HepG2 (cell line): Measurements from ENCODE around the gene LDLR. TPM values are rescaled to one million over a fixed set of nuclear protein-coding genes. Genes with fewer than 3 reads are reported as not detected.

ENCODE experiments used
- ARNT ChIP-seq: fragments of 450-650 bp; IDR thresholded peaks from 2 replicates; pipeline ENCODE4 v1.6.1; 2017
- CAMTA2 ChIP-seq: sonication (generic); formaldehyde crosslinking; IDR thresholded peaks from 2 replicates; pipeline ENCODE4 v1.4.0; 2020; ENCODE audit warnings: mild to moderate bottlenecking, missing genetic modification reagents, borderline replicate concordance
- CBX1 ChIP-seq: IDR thresholded peaks from one replicate; pipeline ENCODE4 v1.6.1; 2016; ENCODE audit warnings: antibody characterized with exemption, low read depth
- CENPT ChIP-seq: sonication (generic); formaldehyde crosslinking; IDR thresholded peaks from 2 replicates; pipeline ENCODE4 v1.8.0; 2022; ENCODE audit warnings: low read depth, mild to moderate bottlenecking, moderate library complexity, missing genetic modification reagents
- FOXA1 ChIP-seq, 2 experiments: fragments of 450-650 bp in 1 of 2; sonication (generic) in 1 of 2; formaldehyde crosslinking in 1 of 2; IDR thresholded peaks; 2 replicates each; pipeline versions ENCODE4 v1.4.0 to v1.6.1; 2016 to 2020; ENCODE audit warnings: missing genetic modification reagents in 1 of 2
- GATAD1 ChIP-seq: IDR thresholded peaks from 2 replicates; pipeline ENCODE4 v1.6.1; 2016; ENCODE audit warnings: missing genetic modification reagents, missing compliant biosample characterization
- IKZF1 ChIP-seq: fragments of 450-650 bp; IDR thresholded peaks from 2 replicates; pipeline ENCODE4 v1.7.1; 2016
- KLF16 ChIP-seq, 2 experiments: sonication (generic) in 1 of 2; formaldehyde crosslinking in 1 of 2; IDR thresholded peaks; 2 replicates each; pipeline versions ENCODE4 v1.6.1 to v1.8.0; 2016 to 2023; ENCODE audit warnings: missing genetic modification reagents in 2 of 2, missing compliant biosample characterization in 1 of 2
- NR2C2 ChIP-seq: sonication (generic); formaldehyde crosslinking; IDR thresholded peaks from 2 replicates; pipeline ENCODE4 v1.4.0; 2020; ENCODE audit warnings: missing genetic modification reagents, mild to moderate bottlenecking, moderate library complexity, borderline replicate concordance
- SALL1 ChIP-seq: sonication (generic); formaldehyde crosslinking; IDR thresholded peaks from 2 replicates; pipeline ENCODE4 v1.8.0; 2022; ENCODE audit warnings: mild to moderate bottlenecking, missing genetic modification reagents
- SIN3A ChIP-seq: IDR thresholded peaks from 2 replicates; pipeline ENCODE4 v1.6.1; 2011; ENCODE audit warnings: low read depth, mild to moderate bottlenecking, control low read depth, low read length, borderline replicate concordance
- YEATS4 ChIP-seq: sonication (generic); formaldehyde crosslinking; IDR thresholded peaks from 2 replicates; pipeline ENCODE4 v1.4.0; 2020; ENCODE audit warnings: missing genetic modification reagents, borderline replicate concordance
- ZBTB49 ChIP-seq: sonication (generic); formaldehyde crosslinking; IDR thresholded peaks from 2 replicates; pipeline ENCODE4 v1.4.0; 2020; ENCODE audit warnings: missing genetic modification reagents, borderline replicate concordance
- ZIK1 ChIP-seq: sonication (generic); formaldehyde crosslinking; IDR thresholded peaks from 2 replicates; pipeline ENCODE4 v1.5.0; 2020; ENCODE audit warnings: mild to moderate bottlenecking, low read depth, missing genetic modification reagents, borderline replicate concordance
- ZNF12 ChIP-seq: sonication (generic); formaldehyde crosslinking; IDR thresholded peaks from 2 replicates; pipeline ENCODE4 v1.5.0; 2020; ENCODE audit warnings: missing genetic modification reagents
- ZNF362 ChIP-seq: sonication (generic); formaldehyde crosslinking; IDR thresholded peaks from 2 replicates; pipeline ENCODE4 v1.4.0; 2020; ENCODE audit warnings: missing genetic modification reagents, mild to moderate bottlenecking, borderline replicate concordance
- ZNF441 ChIP-seq: sonication (generic); formaldehyde crosslinking; IDR thresholded peaks from 2 replicates; pipeline ENCODE4 v1.7.0; 2021; ENCODE audit warnings: missing genetic modification reagents, borderline replicate concordance
- ZNF530 ChIP-seq: sonication (generic); formaldehyde crosslinking; IDR thresholded peaks from 2 replicates; pipeline ENCODE4 v1.5.0; 2020; ENCODE audit warnings: low read depth, mild to moderate bottlenecking, missing genetic modification reagents
- ZNF646 ChIP-seq: sonication (generic); formaldehyde crosslinking; IDR thresholded peaks from 2 replicates; pipeline ENCODE4 v1.9.0; 2021; ENCODE audit warnings: mild to moderate bottlenecking, missing genetic modification reagents
- ZNF839 ChIP-seq: sonication (generic); formaldehyde crosslinking; IDR thresholded peaks from 2 replicates; pipeline ENCODE4 v1.4.0; 2020; ENCODE audit warnings: missing genetic modification reagents, mild to moderate bottlenecking, borderline replicate concordance
- polyA plus RNA-seq, 8 experiments: library from polyadenylated mRNA; depleted of rRNA in 3 of 8; stranded (reverse) in 7 of 8; unstranded in 1 of 8; fragments of >200 nt; fragmentation: Illumina TruSeq in 4 of 8; extraction: Trizol in 4 of 8; gene quantifications; 2 replicates each; pipeline versions ENCODE4 v1.2.1 to v1.2.3, GENCODE V29; 2011 to 2016; ENCODE audit warnings: low read depth in 4 of 8, missing spikeins in 1 of 8, mixed read lengths in 1 of 8; ENCODE audit not compliant: insufficient read depth in 1 of 8
- total RNA-seq, 5 experiments: library from RNA; depleted of rRNA; stranded (reverse); fragments of >200 nt; fragmentation: Illumina TruSeq; extraction: Trizol; gene quantifications; 2 replicates each; pipeline ENCODE4 v1.2.3, GENCODE V29; 2016; ENCODE audit warnings: low read depth in 1 of 5

LDLR gene
- total and polyA plus RNA-seq, 2 of the 13 experiments (the other 11 are each of a cell fraction or from before 2014, with no cell fraction given) = 51.6 to 92.5 TPM

GRCh38 chr19:11142528-11143171 is 53.4 kb downstream of the LDLR start (continued):
- TF ChIP-seq ZBTB49 (CRISPR knock-in tag) = no peak
- no peak for TF ChIP-seq ZNF12 (CRISPR knock-in tag)
- TF ChIP-seq KLF16 (CRISPR knock-in tag; IDR thresholded peaks at IDR 0.05) = no peak
- TF ChIP-seq SIN3A = no peak
- TF ChIP-seq SALL1 (CRISPR knock-in tag) = peak; percentile 66
- no peak; the same call in 1 of the 2 replicates for TF ChIP-seq ZNF362 (CRISPR knock-in tag)
- TF ChIP-seq GATAD1 (CRISPR knock-in tag) = no peak
- peak; percentile 22; the same call in 1 of the 2 replicates for TF ChIP-seq ZNF441 (CRISPR knock-in tag)
- no peak for TF ChIP-seq CBX1
- no peak for TF ChIP-seq NR2C2 (CRISPR knock-in tag)
- no peak for TF ChIP-seq ZNF530 (CRISPR knock-in tag)
- no peak; the same call in 1 of the 2 replicates for TF ChIP-seq ZNF839
- TF ChIP-seq IKZF1 = no peak
- no peak for TF ChIP-seq FOXA1 (IDR thresholded peaks at IDR 0.05)
- TF ChIP-seq FOXA1 (CRISPR knock-in tag; IDR thresholded peaks at IDR 0.05) = no peak
- TF ChIP-seq CENPT = no peak
- TF ChIP-seq CAMTA2 (CRISPR knock-in tag) = peak; percentile 82; the same call in 1 of the 2 replicates
- TF ChIP-seq ZIK1 (CRISPR knock-in tag) = no peak
- TF ChIP-seq ZNF646 (CRISPR knock-in tag) = no peak
- TF ChIP-seq ARNT = no peak
- 0 out of 2 replicates have a peak, but pooled peaks have one; percentile 41 for TF ChIP-seq YEATS4 (CRISPR knock-in tag)
